CD8-positive, alpha-beta memory T cell (primary cell): Measurements from ENCODE around the gene KIF18B. TPM values are rescaled to one million over a fixed set of nuclear protein-coding genes. Genes with fewer than 3 reads are reported as not detected.

Experiments
- CTCF ChIA-PET: fragments of 350-600 bp; sonication (Branson Sonifier 250); formaldehyde crosslinking; loops from one replicate; lab custom pipeline; 2021; ENCODE audit warnings: antibody characterized with exemption; lab: Charles Lee
- POLR2A ChIA-PET: fragments of 350-600 bp; sonication (Branson Sonifier 250); formaldehyde crosslinking; loops from one replicate; lab custom pipeline; 2021; ENCODE audit warnings: antibody characterized with exemption; lab: Charles Lee
- DNase-seq, 5 donors: peaks; one replicate each; pipeline versions ENCODE4 v3.0.0 to v3.0.0-alpha.2; 2020 to 2022; ENCODE audit warnings: mixed read lengths in 1 of 5
- H3K27ac ChIP-seq: one replicate; pipeline ENCODE4 v1.7.0; 2013; ENCODE audit warnings: low read depth, mild to moderate bottlenecking, low read length, moderate library complexity
- H3K27me3 ChIP-seq: 2 replicates; pipeline ENCODE4 v1.7.0; 2013; ENCODE audit warnings: low read length, mild to moderate bottlenecking; ENCODE audit not compliant: insufficient read depth, poor library complexity, severe bottlenecking
- H3K36me3 ChIP-seq: 2 replicates; pipeline ENCODE4 v1.7.0; 2013; ENCODE audit warnings: mild to moderate bottlenecking, low read length, moderate library complexity; ENCODE audit not compliant: insufficient read depth
- H3K4me1 ChIP-seq: 2 replicates; pipeline ENCODE4 v1.7.0; 2013; ENCODE audit warnings: mild to moderate bottlenecking, low read length, moderate library complexity; ENCODE audit not compliant: insufficient read depth
- H3K4me3 ChIP-seq: 2 replicates; pipeline ENCODE4 v1.7.0; 2013; ENCODE audit warnings: mild to moderate bottlenecking, low read length
- H3K9me3 ChIP-seq: 2 replicates; pipeline ENCODE4 v1.7.0; 2013; ENCODE audit warnings: mild to moderate bottlenecking, low read length
- H3K27ac Mint-ChIP-seq, 8 donors: one replicate each; pipeline ENCODE4 v1.8.0; 2020 to 2021; ENCODE audit warnings: mixed read lengths in 8 of 8, mild to moderate bottlenecking in 6 of 8, inconsistent platforms in 3 of 8, moderate library complexity in 3 of 8
- H3K27me3 Mint-ChIP-seq, 2 donors: one replicate each; pipeline ENCODE4 v1.8.0; 2020 to 2021; ENCODE audit warnings: mixed read lengths in 2 of 2, mild to moderate bottlenecking in 1 of 2, moderate library complexity in 1 of 2
- H3K36me3 Mint-ChIP-seq, 3 donors: one replicate each; pipeline ENCODE4 v1.8.0; 2020 to 2021; ENCODE audit warnings: mixed read lengths in 3 of 3, inconsistent platforms in 1 of 3, mild to moderate bottlenecking in 1 of 3
- H3K4me1 Mint-ChIP-seq, 3 donors: one replicate each; pipeline ENCODE4 v1.8.0; 2020 to 2021; ENCODE audit warnings: mixed read lengths in 3 of 3, inconsistent platforms in 1 of 3, mild to moderate bottlenecking in 1 of 3
- H3K4me3 Mint-ChIP-seq, 7 donors: one replicate each; pipeline ENCODE4 v1.8.0; 2020 to 2021; ENCODE audit warnings: mixed read lengths in 7 of 7, mild to moderate bottlenecking in 6 of 7, moderate library complexity in 4 of 7, inconsistent platforms in 2 of 7
- H3K9me3 Mint-ChIP-seq, 5 donors: one replicate each; pipeline ENCODE4 v1.8.0; 2020 to 2022; ENCODE audit warnings: mixed read lengths in 5 of 5, mild to moderate bottlenecking in 3 of 5, moderate library complexity in 2 of 5, inconsistent platforms in 1 of 5
- polyA plus RNA-seq: library from polyadenylated mRNA; unstranded; fragments of 300-500 nt; fragmentation: Illumina TruSeq; gene quantifications from one replicate; pipeline ENCODE4 v1.2.3, GENCODE V29; 2021
- total RNA-seq, 2 experiments: library from RNA; stranded (reverse); gene quantifications; one replicate each; pipeline ENCODE4 v1.2.3, GENCODE V29; 2021

KIF18B gene
- total and polyA plus RNA-seq, 3 experiments from 2014 or later, result 0.10 to 28.3 (median 27.1) TPM

- Histone ChIP-seq H3K27ac (no peak overlapping the region), H3K36me3 (peaks cover 72% of the 10 kb centered on the region), H3K4me3 (no peak overlapping the region), H3K4me1 (no peaks in the 10 kb centered on the region), H3K27me3 (no peaks in the 10 kb centered on the region), H3K9me3 (no peaks in the 10 kb centered on the region)
- Mint-ChIP-seq H3K36me3 (peaks cover 23 to 85% (median 29%) of the 10 kb centered on the region in 3 donors), H3K9me3 (no peaks in the 10 kb centered on the region), H3K27me3 (no peaks in the 10 kb centered on the region), H3K4me3 (no peak overlapping the region), H3K27ac (peak overlapping the region in 2 of 8 donors; percentile 2 to 65), H3K4me1 (peaks cover 0 to 4% (median 3%) of the 10 kb centered on the region in 3 donors)
- ChIA-PET CTCF (interaction anchor here (1.0 to 3.0 kb wide), 2 partner anchors 13 to 104 kb away, joined by 3 to 17 read pairs; no protein-coding TSS in a partner anchor), POLR2A (no interaction called here)
- peak in 1 of 5 donors; percentile 13 for DNase-seq
Measured at GRCh38 chr17:44878627-44879221, 68.8 kb downstream of the KIF18B start.

GRCh38 chr17:44877121-44877520 lies 70.5 kb downstream of the KIF18B start:
- CTCF ChIA-PET, result interaction anchor here (0.7 to 3.0 kb wide), 5 partner anchors 10 to 344 kb away, joined by 3 to 17 read pairs (median 5); no protein-coding TSS in a partner anchor
- Mint-ChIP-seq H3K4me1 (peaks cover 0 to 3% (median 2%) of the 10 kb centered on the region in 3 donors), H3K36me3 (peaks cover 12 to 83% (median 21%) of the 10 kb centered on the region in 3 donors), H3K27me3 (no peaks in the 10 kb centered on the region), H3K9me3 (no peaks in the 10 kb centered on the region), H3K4me3 (no peak overlapping the region), H3K27ac (no peak overlapping the region)
- H3K27me3 ChIP-seq, result no peaks in the 10 kb centered on the region
- H3K4me3 ChIP-seq, result no peak overlapping the region
- H3K4me1 ChIP-seq, result no peaks in the 10 kb centered on the region
- H3K36me3 ChIP-seq, result peaks cover 69% of the 10 kb centered on the region
- POLR2A ChIA-PET, result no interaction called here
- no peak for DNase-seq
- no peaks in the 10 kb centered on the region for H3K9me3 ChIP-seq
- H3K27ac ChIP-seq, result no peak overlapping the region

GRCh38 chr17:44875761-44876160 lies 71.8 kb downstream of the KIF18B start:
- peaks cover 65% of the 10 kb centered on the region for H3K36me3 ChIP-seq
- H3K27me3 ChIP-seq, result no peaks in the 10 kb centered on the region
- H3K4me1 ChIP-seq, result no peaks in the 10 kb centered on the region
- no peak overlapping the region for H3K27ac ChIP-seq
- no peaks in the 10 kb centered on the region for H3K9me3 ChIP-seq
- H3K9me3 Mint-ChIP-seq, result no peaks in the 10 kb centered on the region
- H3K27me3 Mint-ChIP-seq, result no peaks in the 10 kb centered on the region
- ChIA-PET CTCF (no interaction called here), POLR2A (no interaction called here)
- peaks cover 12 to 80% (median 27%) of the 10 kb centered on the region in 3 donors for H3K36me3 Mint-ChIP-seq
- H3K4me3 Mint-ChIP-seq, result no peak overlapping the region
- no peak overlapping the region for H3K27ac Mint-ChIP-seq
- no peak overlapping the region for H3K4me3 ChIP-seq
- DNase-seq, result no peak
- peaks cover 0 to 3% (median 2%) of the 10 kb centered on the region in 3 donors for H3K4me1 Mint-ChIP-seq

Other genes with a start within 250 kb of the KIF18B start
- gene DBF4B, start 239.1 kb downstream of the KIF18B start, total RNA-seq, result 10 to 100 TPM; 15.2 to 16.1 TPM
- gene DBF4B, start 239.1 kb downstream of the KIF18B start, polyA plus RNA-seq, result 0.75 TPM
- under 1 TPM; 0.35 to 0.71 TPM for gene ADAM11, start 188.8 kb downstream of the KIF18B start, total RNA-seq
- gene ADAM11, start 188.8 kb downstream of the KIF18B start, polyA plus RNA-seq, result not detected
- 10 to 100 TPM in 1 of 2 experiments, 1 to 10 TPM in 1; 9.4 to 10.2 TPM for gene GJC1, start 117.5 kb downstream of the KIF18B start, total RNA-seq
- gene GJC1, start 117.5 kb downstream of the KIF18B start, polyA plus RNA-seq, result not detected
- not detected for gene HIGD1B, start 99.9 kb downstream of the KIF18B start, total RNA-seq
- gene HIGD1B, start 99.9 kb downstream of the KIF18B start, polyA plus RNA-seq, result 0.56 TPM
- gene EFTUD2, start 48.3 kb downstream of the KIF18B start, total RNA-seq, result 100 to 1,000 TPM; 229 to 241 TPM
- 77.6 TPM for gene EFTUD2, start 48.3 kb downstream of the KIF18B start, polyA plus RNA-seq
- gene GFAP, start 32.3 kb downstream of the KIF18B start, total RNA-seq, result not detected
- gene GFAP, start 32.3 kb downstream of the KIF18B start, polyA plus RNA-seq, result not detected
- gene C1QL1, start 20.5 kb upstream of the KIF18B start, total RNA-seq, result not detected
- not detected for gene C1QL1, start 20.5 kb upstream of the KIF18B start, polyA plus RNA-seq
- 10 to 100 TPM; 31.3 to 32.5 TPM for gene DCAKD, start 103.9 kb upstream of the KIF18B start, total RNA-seq
- gene DCAKD, start 103.9 kb upstream of the KIF18B start, polyA plus RNA-seq, result 17.6 TPM
- gene NMT1, start 113.5 kb upstream of the KIF18B start, total RNA-seq, result 100 to 1,000 TPM; 189 to 198 TPM
- 82.0 TPM for gene NMT1, start 113.5 kb upstream of the KIF18B start, polyA plus RNA-seq
- 1 to 10 TPM; 5.5 to 7.2 TPM for gene PLCD3, start 184.7 kb upstream of the KIF18B start, total RNA-seq
- gene PLCD3, start 184.7 kb upstream of the KIF18B start, polyA plus RNA-seq, result 1.1 TPM
- gene ACBD4, start 187.9 kb upstream of the KIF18B start, total RNA-seq, result 1 to 10 TPM; 8.8 to 9.7 TPM
- gene ACBD4, start 187.9 kb upstream of the KIF18B start, polyA plus RNA-seq, result 15.0 TPM
- 10 to 100 TPM; 48.3 to 51.1 TPM for gene HEXIM1, start 200.7 kb upstream of the KIF18B start, total RNA-seq
- gene HEXIM1, start 200.7 kb upstream of the KIF18B start, polyA plus RNA-seq, result 5.6 TPM
- 1 to 10 TPM; 7.7 to 9.3 TPM for gene HEXIM2, start 214.1 kb upstream of the KIF18B start, total RNA-seq
- 4.0 TPM for gene HEXIM2, start 214.1 kb upstream of the KIF18B start, polyA plus RNA-seq